ENCODE results near the gene GCDH.

GCDH gene

GRCh38 chr19:12886651-12886968 lies 4.3 kb upstream of the GCDH start:
- no peak for TF ChIP-seq TCF4 (CRISPR knock-in tag; IDR thresholded peaks at IDR 0.05; ENCODE audit: borderline replicate concordance)
- TF ChIP-seq ESRRG (CRISPR knock-in tag; IDR thresholded peaks at IDR 0.05), result no peak
- no peak for TF ChIP-seq ZC3H10 (CRISPR knock-in tag; IDR thresholded peaks at IDR 0.05)
- TF ChIP-seq CSRNP3 (CRISPR knock-in tag; IDR thresholded peaks at IDR 0.05), result no peak
- TF ChIP-seq POU6F1 (CRISPR knock-in tag; IDR thresholded peaks at IDR 0.05; ENCODE audit: borderline replicate concordance, low read depth), result no peak
- TF ChIP-seq TOX (CRISPR knock-in tag; IDR thresholded peaks at IDR 0.05; ENCODE audit: borderline replicate concordance), result no peak
- TF ChIP-seq, protein P1, sequence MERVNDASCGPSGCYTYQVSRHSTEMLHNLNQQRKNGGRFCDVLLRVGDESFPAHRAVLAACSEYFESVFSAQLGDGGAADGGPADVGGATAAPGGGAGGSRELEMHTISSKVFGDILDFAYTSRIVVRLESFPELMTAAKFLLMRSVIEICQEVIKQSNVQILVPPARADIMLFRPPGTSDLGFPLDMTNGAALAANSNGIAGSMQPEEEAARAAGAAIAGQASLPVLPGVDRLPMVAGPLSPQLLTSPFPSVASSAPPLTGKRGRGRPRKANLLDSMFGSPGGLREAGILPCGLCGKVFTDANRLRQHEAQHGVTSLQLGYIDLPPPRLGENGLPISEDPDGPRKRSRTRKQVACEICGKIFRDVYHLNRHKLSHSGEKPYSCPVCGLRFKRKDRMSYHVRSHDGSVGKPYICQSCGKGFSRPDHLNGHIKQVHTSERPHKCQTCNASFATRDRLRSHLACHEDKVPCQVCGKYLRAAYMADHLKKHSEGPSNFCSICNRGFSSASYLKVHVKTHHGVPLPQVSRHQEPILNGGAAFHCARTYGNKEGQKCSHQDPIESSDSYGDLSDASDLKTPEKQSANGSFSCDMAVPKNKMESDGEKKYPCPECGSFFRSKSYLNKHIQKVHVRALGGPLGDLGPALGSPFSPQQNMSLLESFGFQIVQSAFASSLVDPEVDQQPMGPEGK (CRISPR knock-in tag; IDR thresholded peaks at IDR 0.05; ENCODE audit: borderline replicate concordance), result no peak
- TF ChIP-seq ZNF8 (CRISPR knock-in tag; IDR thresholded peaks at IDR 0.05), result no peak
- no peak for TF ChIP-seq CREB5 (CRISPR knock-in tag; IDR thresholded peaks at IDR 0.05; ENCODE audit: low read depth)
- no peak for TF ChIP-seq ISL1 (CRISPR knock-in tag; IDR thresholded peaks at IDR 0.05)
- no peak for TF ChIP-seq SNAI2 (CRISPR knock-in tag; IDR thresholded peaks at IDR 0.05)
- TF ChIP-seq ZFP30 (CRISPR knock-in tag; IDR thresholded peaks at IDR 0.05), result no peak
- TF ChIP-seq ZFP3 (CRISPR knock-in tag; IDR thresholded peaks at IDR 0.05), result no peak
- no peak for TF ChIP-seq ZNF565 (CRISPR knock-in tag; conservative IDR thresholded peaks at IDR 0.05; ENCODE audit: low read depth)
- TF ChIP-seq OSR1 (CRISPR knock-in tag; IDR thresholded peaks at IDR 0.05), result no peak
- TF ChIP-seq, protein P2, sequence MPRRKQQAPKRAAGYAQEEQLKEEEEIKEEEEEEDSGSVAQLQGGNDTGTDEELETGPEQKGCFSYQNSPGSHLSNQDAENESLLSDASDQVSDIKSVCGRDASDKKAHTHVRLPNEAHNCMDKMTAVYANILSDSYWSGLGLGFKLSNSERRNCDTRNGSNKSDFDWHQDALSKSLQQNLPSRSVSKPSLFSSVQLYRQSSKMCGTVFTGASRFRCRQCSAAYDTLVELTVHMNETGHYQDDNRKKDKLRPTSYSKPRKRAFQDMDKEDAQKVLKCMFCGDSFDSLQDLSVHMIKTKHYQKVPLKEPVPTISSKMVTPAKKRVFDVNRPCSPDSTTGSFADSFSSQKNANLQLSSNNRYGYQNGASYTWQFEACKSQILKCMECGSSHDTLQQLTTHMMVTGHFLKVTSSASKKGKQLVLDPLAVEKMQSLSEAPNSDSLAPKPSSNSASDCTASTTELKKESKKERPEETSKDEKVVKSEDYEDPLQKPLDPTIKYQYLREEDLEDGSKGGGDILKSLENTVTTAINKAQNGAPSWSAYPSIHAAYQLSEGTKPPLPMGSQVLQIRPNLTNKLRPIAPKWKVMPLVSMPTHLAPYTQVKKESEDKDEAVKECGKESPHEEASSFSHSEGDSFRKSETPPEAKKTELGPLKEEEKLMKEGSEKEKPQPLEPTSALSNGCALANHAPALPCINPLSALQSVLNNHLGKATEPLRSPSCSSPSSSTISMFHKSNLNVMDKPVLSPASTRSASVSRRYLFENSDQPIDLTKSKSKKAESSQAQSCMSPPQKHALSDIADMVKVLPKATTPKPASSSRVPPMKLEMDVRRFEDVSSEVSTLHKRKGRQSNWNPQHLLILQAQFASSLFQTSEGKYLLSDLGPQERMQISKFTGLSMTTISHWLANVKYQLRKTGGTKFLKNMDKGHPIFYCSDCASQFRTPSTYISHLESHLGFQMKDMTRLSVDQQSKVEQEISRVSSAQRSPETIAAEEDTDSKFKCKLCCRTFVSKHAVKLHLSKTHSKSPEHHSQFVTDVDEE (CRISPR knock-in tag; IDR thresholded peaks at IDR 0.05), result no peak
- no peak for TF ChIP-seq PPARA (CRISPR knock-in tag; IDR thresholded peaks at IDR 0.05; ENCODE audit: borderline replicate concordance)
- no peak for TF ChIP-seq GLIS3 (CRISPR knock-in tag; IDR thresholded peaks at IDR 0.05)
- TF ChIP-seq ZNF70 (CRISPR knock-in tag; IDR thresholded peaks at IDR 0.05), result no peak
- no peak for ATAC-seq

DNA sequence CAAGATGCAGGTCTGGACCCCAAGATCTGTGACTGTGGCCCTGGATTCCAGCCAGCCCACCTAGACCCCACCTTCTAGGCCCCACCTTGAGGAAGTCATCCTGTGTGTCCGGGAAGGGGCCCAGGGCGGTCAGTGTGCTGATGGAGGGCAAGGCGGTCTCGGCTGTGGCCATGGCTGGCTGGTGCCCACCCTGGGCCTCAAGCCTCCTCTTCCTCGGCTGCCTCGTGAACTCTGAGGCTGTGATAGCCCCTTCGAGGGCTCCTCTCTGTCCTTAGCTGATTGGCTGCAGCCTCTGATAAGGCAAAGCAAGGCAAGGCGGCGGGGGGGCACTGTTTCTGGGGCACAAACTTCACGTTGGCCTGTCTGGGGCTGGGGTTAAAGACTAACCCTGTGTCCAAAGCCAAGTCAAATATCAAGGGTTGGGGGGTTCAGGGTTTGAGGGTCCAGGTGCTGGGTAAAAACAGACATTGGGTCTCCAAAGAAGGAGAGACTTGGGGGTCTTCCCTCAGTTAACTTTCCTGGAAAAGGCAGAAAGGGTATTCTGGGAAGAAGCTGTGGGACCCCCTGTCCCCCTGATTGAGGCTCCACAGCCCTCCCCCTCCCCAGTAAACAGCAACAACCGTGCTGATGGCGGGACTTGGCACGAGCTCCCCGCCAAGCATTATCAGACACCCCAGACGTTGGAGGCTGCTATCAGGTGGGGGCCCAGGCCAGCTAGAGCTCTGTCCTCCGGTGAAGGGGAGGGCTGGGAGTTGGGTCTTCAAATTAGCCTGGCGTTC lies 3.8 kb upstream of the GCDH start, which contains the start of gene KLF1:
KLF1 (minus strand) TSS at position 233 of the 779 bp plus-strand sequence; CDS start at position 172, 61 bp downstream.
- no peak for ATAC-seq
- TF ChIP-seq BACH2 (CRISPR knock-in tag; IDR thresholded peaks at IDR 0.05; ENCODE audit: borderline replicate concordance) (no peak), ZC3H10 (CRISPR knock-in tag; IDR thresholded peaks at IDR 0.05) (no peak), ZNF565 (CRISPR knock-in tag; conservative IDR thresholded peaks at IDR 0.05; ENCODE audit: low read depth) (no peak), ISL1 (CRISPR knock-in tag; IDR thresholded peaks at IDR 0.05) (no peak)
- TF ChIP-seq, protein P2 (CRISPR knock-in tag; IDR thresholded peaks at IDR 0.05), result no peak
